Bronchial epithelial cell (primary cell): Measurements from ENCODE around the gene GALNT5. TPM values are rescaled to one million over a fixed set of nuclear protein-coding genes. Genes with fewer than 3 reads are reported as not detected.

ENCODE experiments used
- DNase-seq: peaks from one replicate; pipeline ENCODE4 v3.0.0-alpha.2; 2010; ENCODE audit warnings: low read depth
- FAIRE-seq: peaks from 2 replicates; lab custom pipeline; 2011; peaks lifted over from hg19 to GRCh38; lab: Jason Lieb, UNC
- H3K27me3 ChIP-seq: 2 replicates; pipeline ENCODE4 v1.5.1; 2011; ENCODE audit warnings: low read length; ENCODE audit not compliant: control insufficient read depth, insufficient read depth
- H3K36me3 ChIP-seq: 2 replicates; pipeline ENCODE4 v1.5.1; 2011; ENCODE audit warnings: low read length; ENCODE audit not compliant: control insufficient read depth, insufficient read depth
- H3K4me3 ChIP-seq: 2 replicates; pipeline ENCODE4 v1.5.1; 2011; ENCODE audit warnings: mild to moderate bottlenecking, low read depth, low read length, control low read depth
- total RNA-seq: library from RNA; depleted of rRNA; stranded (reverse); fragments of >200 nt; gene quantifications from 2 replicates; pipeline ENCODE4 v1.2.1, GENCODE V29; 2014
- TF ChIP-seq, protein P1 (sequence below): IDR thresholded peaks from 2 replicates; pipeline ENCODE4 v1.5.1; 2011; ENCODE audit warnings: mild to moderate bottlenecking, moderate library complexity, low read length, control low read depth, inconsistent platforms; ENCODE audit not compliant: insufficient read depth, severe bottlenecking

Gene GALNT5
- total RNA-seq, 1 donor from 2014 or later = 26.1 TPM

DNA sequence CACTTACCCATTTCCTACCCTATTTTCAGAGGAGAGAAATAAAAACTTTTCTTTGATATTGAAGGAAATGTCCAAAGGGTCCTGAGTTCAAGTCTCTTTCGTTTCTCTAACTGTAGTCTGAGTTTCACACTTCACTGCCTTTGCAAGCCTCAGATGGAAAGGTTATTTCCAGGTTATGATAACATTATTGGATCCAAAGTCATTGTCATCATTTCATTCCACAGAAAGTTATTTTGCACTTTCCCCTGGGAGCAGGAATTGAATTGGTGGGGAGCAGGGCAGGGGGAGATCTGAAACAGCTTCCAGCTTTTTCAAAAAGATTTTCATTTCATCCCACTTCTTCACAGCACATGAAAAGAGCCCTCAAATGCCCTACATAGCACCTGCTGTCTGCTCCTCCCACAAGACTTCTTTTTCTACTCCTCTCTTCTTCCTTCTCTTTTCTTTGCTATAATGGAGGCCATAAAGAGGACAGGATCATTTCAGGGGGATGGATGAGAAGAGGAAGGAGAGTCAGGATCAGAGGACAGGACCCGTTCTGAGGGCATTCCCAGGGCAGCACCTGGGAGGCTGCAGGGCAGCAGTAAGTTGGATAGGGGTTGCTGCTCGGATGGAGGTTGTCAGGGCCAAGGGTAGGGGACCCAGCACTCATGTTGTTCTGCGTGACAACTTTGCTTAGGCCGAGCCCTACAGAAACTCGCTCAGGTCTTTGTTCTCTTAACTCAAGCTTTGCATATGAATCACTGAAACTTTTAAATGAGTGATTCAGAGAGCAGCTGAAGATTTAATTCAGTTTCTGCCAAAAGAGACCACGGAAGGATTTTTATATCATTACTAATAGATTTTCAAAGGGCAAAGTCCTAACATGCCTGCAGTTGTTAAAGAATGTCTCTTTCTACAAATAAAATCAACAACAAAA, 11.4 kb upstream of the GALNT5 start:
- H3K36me3 ChIP-seq = no peaks in the 10 kb centered on the region
- peak; percentile 36 for FAIRE-seq
- H3K4me3 ChIP-seq = no peak overlapping the region
- peak; percentile 99 for DNase-seq
- TF ChIP-seq, protein P1, sequence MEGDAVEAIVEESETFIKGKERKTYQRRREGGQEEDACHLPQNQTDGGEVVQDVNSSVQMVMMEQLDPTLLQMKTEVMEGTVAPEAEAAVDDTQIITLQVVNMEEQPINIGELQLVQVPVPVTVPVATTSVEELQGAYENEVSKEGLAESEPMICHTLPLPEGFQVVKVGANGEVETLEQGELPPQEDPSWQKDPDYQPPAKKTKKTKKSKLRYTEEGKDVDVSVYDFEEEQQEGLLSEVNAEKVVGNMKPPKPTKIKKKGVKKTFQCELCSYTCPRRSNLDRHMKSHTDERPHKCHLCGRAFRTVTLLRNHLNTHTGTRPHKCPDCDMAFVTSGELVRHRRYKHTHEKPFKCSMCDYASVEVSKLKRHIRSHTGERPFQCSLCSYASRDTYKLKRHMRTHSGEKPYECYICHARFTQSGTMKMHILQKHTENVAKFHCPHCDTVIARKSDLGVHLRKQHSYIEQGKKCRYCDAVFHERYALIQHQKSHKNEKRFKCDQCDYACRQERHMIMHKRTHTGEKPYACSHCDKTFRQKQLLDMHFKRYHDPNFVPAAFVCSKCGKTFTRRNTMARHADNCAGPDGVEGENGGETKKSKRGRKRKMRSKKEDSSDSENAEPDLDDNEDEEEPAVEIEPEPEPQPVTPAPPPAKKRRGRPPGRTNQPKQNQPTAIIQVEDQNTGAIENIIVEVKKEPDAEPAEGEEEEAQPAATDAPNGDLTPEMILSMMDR = no peak
- no peaks in the 10 kb centered on the region for H3K27me3 ChIP-seq

DNA sequence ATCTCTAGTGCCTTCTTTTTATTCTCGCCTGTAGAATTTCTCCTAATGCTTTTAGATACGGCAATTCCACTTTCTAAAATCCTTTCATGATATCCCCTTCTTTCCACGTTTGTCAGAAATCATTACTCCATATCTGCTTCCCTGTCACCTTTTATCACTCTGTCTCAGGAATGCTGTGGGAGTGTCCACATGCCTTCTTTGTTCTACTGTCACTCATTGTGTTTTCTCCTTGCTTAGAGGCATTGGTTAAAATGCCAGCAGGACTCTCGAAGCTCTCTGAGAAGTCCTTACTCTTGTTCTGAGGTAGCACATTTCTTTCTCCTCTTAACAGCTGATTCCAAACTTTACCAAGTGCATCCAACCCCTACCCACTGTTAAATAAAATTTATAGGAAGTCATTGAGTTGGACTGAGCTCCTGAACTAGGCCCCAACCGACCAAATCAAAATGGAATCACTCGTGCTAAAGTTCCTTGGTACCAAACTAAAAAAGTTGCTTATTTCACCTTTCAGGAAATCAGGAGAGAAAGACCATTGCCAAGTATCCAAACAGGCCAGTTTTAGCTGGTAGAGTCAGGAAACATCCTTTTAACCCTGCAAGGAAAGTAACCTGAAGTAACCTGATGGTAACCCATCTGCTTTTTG, 10.6 kb upstream of the GALNT5 start:
- Histone ChIP-seq H3K27me3 (no peaks in the 10 kb centered on the region), H3K4me3 (no peak overlapping the region), H3K36me3 (no peaks in the 10 kb centered on the region)
- FAIRE-seq = no peak
- TF ChIP-seq, protein P1 = no peak
- DNase-seq = peak; percentile 84

DNA sequence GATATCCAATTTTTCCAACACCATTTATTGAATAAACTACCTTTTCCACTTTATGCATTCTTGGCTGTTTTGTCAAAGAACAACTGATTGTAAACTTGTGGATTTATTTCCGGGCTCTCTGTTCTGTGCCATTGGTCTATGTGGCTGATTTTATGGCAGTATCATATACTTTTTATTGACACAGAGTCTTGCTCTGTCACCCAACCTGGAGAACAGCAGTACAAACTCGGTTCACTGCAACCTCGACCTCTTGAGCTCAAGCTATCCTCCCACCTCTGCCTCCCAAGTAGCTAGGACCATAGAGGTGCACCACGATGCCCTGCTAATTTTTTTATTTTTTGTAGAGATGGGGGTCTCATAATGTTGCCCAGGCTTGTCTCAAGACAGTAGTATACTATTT, 6.7 kb upstream of the GALNT5 start:
- Histone ChIP-seq H3K36me3 (no peaks in the 10 kb centered on the region), H3K4me3 (no peak overlapping the region), H3K27me3 (no peaks in the 10 kb centered on the region)
- TF ChIP-seq, protein P1 = no peak
- DNase-seq (no peak), FAIRE-seq (no peak)

DNA sequence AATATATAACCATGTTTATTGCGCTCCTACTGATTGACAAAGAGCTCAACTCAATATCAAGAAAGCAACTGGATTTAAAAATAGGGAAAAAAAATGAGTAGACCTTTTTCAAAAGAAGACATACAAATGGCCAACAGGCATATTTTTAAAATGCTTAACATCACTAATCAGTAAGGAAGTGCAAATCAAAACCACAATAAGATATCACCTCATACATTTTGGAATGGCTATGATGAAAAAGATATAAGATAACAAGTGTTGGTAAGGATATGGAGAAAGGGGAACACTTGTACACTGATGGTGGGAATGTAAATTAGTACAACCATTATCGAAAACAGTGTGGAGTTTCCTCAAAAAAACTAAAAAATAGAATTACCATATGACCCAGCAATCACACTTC, 5.6 kb upstream of the GALNT5 start:
- DNase-seq (no peak), FAIRE-seq (no peak)
- TF ChIP-seq, protein P1 = no peak
- Histone ChIP-seq H3K4me3 (no peak overlapping the region), H3K36me3 (no peaks in the 10 kb centered on the region), H3K27me3 (no peaks in the 10 kb centered on the region)

DNA sequence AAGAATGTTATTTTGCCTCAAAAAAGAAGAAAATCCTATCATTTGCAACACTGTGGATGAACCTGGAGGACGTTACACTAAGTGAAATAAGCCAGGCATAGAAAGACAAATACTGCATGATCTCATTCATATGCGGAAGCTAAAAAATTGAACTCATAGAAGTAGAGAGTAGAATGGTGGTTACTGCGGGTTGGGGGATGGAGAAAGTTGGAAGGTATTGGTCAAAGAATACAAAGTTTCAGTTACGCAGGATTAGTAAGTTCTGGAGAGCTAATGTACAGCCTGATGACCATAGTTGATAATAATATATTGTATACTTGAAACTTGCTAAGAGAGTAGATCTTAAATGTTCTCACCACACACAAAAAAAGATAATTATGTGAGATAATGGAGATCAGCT, 5.0 kb upstream of the GALNT5 start:
- no peak overlapping the region for H3K4me3 ChIP-seq
- TF ChIP-seq, protein P1 = no peak
- no peak for FAIRE-seq
- no peaks in the 10 kb centered on the region for H3K36me3 ChIP-seq
- no peak for DNase-seq
- H3K27me3 ChIP-seq = no peaks in the 10 kb centered on the region
